ENCODE results near the gene ZC3HAV1L.
A peak's percentile ranks its signal among the peaks of the same experiment; 100 is the strongest.

Gene ZC3HAV1L

GRCh38 chr7:139022286-139022685, 13.6 kb downstream of the ZC3HAV1L start:
- H3K79me1 ChIP-seq (replicated peaks; ENCODE audit: low read length, poor library complexity, severe bottlenecking), result peaks cover 2% of the 10 kb centered on the region
- H3K27me3 ChIP-seq (ENCODE audit: control insufficient read depth in 1 of 2, insufficient read depth in 1 of 2, low read length in 2 of 2), result no peaks in the 10 kb centered on the region
- WGBS, result 74% methylated on average over 4 of the region's 4 CpGs
- no peak for DNase-seq
- peaks cover 2 to 55% of the 10 kb centered on the region in 2 experiments for H3K36me3 ChIP-seq (ENCODE audit: control insufficient read depth in 1 of 2, insufficient read depth in 2 of 2, low read depth in 1 of 2, low read length in 2 of 2)
- no peak overlapping the region for H2AK5ac ChIP-seq (ENCODE audit: low read length, severe bottlenecking)
- H3K27ac ChIP-seq (ENCODE audit: low read length, poor library complexity, severe bottlenecking), result no peak overlapping the region
- H3K4me2 ChIP-seq (ENCODE audit: low read length, poor library complexity, severe bottlenecking), result no peak overlapping the region
- no peak overlapping the region for H3K4me3 ChIP-seq (ENCODE audit: insufficient read depth in 1 of 2, low read depth in 1 of 2, low read length in 2 of 2)
- H4K8ac ChIP-seq (ENCODE audit: low read length), result no peak overlapping the region
- no peak overlapping the region for H3K9ac ChIP-seq (ENCODE audit: low read length)
- no peak overlapping the region for H2BK5ac ChIP-seq (ENCODE audit: low read depth, low read length, poor library complexity, severe bottlenecking)
- no peak overlapping the region for H3K14ac ChIP-seq (ENCODE audit: low read length in 2 of 2)
- no peak overlapping the region for H2BK120ac ChIP-seq (ENCODE audit: low read depth, low read length)
- no peak overlapping the region for H2AFZ ChIP-seq (ENCODE audit: low read depth, low read length)
- H3K23ac ChIP-seq (ENCODE audit: low read length in 2 of 2), result no peak overlapping the region
- H3K4me1 ChIP-seq (ENCODE audit: control insufficient read depth, insufficient read depth, low read depth, low read length), result peaks cover 3% of the 10 kb centered on the region
- H3K4ac ChIP-seq (ENCODE audit: low read depth in 1 of 2, low read length in 2 of 2), result no peak overlapping the region
- no peak overlapping the region for H2BK12ac ChIP-seq (ENCODE audit: low read length in 2 of 2)
- no peak overlapping the region for H4K91ac ChIP-seq (ENCODE audit: low read length)
- H3K9me3 ChIP-seq (ENCODE audit: control insufficient read depth, low read length), result no peaks in the 10 kb centered on the region
- no peak overlapping the region for H2BK15ac ChIP-seq (ENCODE audit: low read depth, poor library complexity, severe bottlenecking)
- H3K18ac ChIP-seq (ENCODE audit: low read depth in 1 of 2, low read length in 2 of 2), result no peak overlapping the region

GRCh38 chr7:139018910-139019309, 16.9 kb downstream of the ZC3HAV1L start:
- Histone ChIP-seq H3K14ac (ENCODE audit: low read length in 2 of 2) (no peak overlapping the region), H3K4me1 (ENCODE audit: control insufficient read depth, insufficient read depth, low read depth, low read length) (peaks cover 3% of the 10 kb centered on the region), H3K4me2 (ENCODE audit: low read length, poor library complexity, severe bottlenecking) (no peak overlapping the region), H3K4ac (ENCODE audit: low read depth in 1 of 2, low read length in 2 of 2) (no peak overlapping the region), H3K27ac (ENCODE audit: low read length, poor library complexity, severe bottlenecking) (no peak overlapping the region), H3K36me3 (ENCODE audit: control insufficient read depth in 1 of 2, insufficient read depth in 2 of 2, low read depth in 1 of 2, low read length in 2 of 2) (peaks cover 0 to 24% of the 10 kb centered on the region in 2 experiments), H2BK15ac (ENCODE audit: low read depth, poor library complexity, severe bottlenecking) (no peak overlapping the region), H2BK5ac (ENCODE audit: low read depth, low read length, poor library complexity, severe bottlenecking) (no peak overlapping the region), H4K8ac (ENCODE audit: low read length) (no peak overlapping the region), H2AK5ac (ENCODE audit: low read length, severe bottlenecking) (no peak overlapping the region), H3K4me3 (ENCODE audit: insufficient read depth in 1 of 2, low read depth in 1 of 2, low read length in 2 of 2) (no peak overlapping the region), H2AFZ (ENCODE audit: low read depth, low read length) (no peak overlapping the region), H3K9me3 (ENCODE audit: control insufficient read depth, low read length) (no peaks in the 10 kb centered on the region), H2BK120ac (ENCODE audit: low read depth, low read length) (no peak overlapping the region), H4K91ac (ENCODE audit: low read length) (no peak overlapping the region), H3K9ac (ENCODE audit: low read length) (no peak overlapping the region), H2BK12ac (ENCODE audit: low read length in 2 of 2) (no peak overlapping the region), H3K18ac (ENCODE audit: low read depth in 1 of 2, low read length in 2 of 2) (no peak overlapping the region), H3K79me1 (replicated peaks; ENCODE audit: low read length, poor library complexity, severe bottlenecking) (no peaks in the 10 kb centered on the region), H3K23ac (ENCODE audit: low read length in 2 of 2) (no peak overlapping the region), H3K27me3 (ENCODE audit: control insufficient read depth in 1 of 2, insufficient read depth in 1 of 2, low read length in 2 of 2) (no peaks in the 10 kb centered on the region)
- no peak for DNase-seq
- 100% methylated on average over 1 of the region's 3 CpGs for whole genome bisulfite sequencing

GRCh38 chr7:139016931-139017511, 18.8 kb downstream of the ZC3HAV1L start:
- Histone ChIP-seq H3K4me1 (ENCODE audit: control insufficient read depth, insufficient read depth, low read depth, low read length) (no peaks in the 10 kb centered on the region), H2AK5ac (ENCODE audit: low read length, severe bottlenecking) (no peak overlapping the region), H4K91ac (ENCODE audit: low read length) (no peak overlapping the region), H2BK5ac (ENCODE audit: low read depth, low read length, poor library complexity, severe bottlenecking) (no peak overlapping the region), H2BK12ac (ENCODE audit: low read length in 2 of 2) (no peak overlapping the region), H3K23ac (ENCODE audit: low read length in 2 of 2) (no peak overlapping the region), H3K36me3 (ENCODE audit: control insufficient read depth in 1 of 2, insufficient read depth in 2 of 2, low read depth in 1 of 2, low read length in 2 of 2) (peaks cover 0 to 7% of the 10 kb centered on the region in 2 experiments), H2AFZ (ENCODE audit: low read depth, low read length) (no peak overlapping the region), H3K27me3 (ENCODE audit: control insufficient read depth in 1 of 2, insufficient read depth in 1 of 2, low read length in 2 of 2) (no peaks in the 10 kb centered on the region), H2BK120ac (ENCODE audit: low read depth, low read length) (no peak overlapping the region), H3K4ac (ENCODE audit: low read depth in 1 of 2, low read length in 2 of 2) (no peak overlapping the region), H3K79me1 (replicated peaks; ENCODE audit: low read length, poor library complexity, severe bottlenecking) (no peaks in the 10 kb centered on the region), H3K9me3 (ENCODE audit: control insufficient read depth, low read length) (no peaks in the 10 kb centered on the region), H3K9ac (ENCODE audit: low read length) (peak overlapping the region; percentile 44), H3K27ac (ENCODE audit: low read length, poor library complexity, severe bottlenecking) (no peak overlapping the region), H3K14ac (ENCODE audit: low read length in 2 of 2) (no peak overlapping the region), H3K4me3 (ENCODE audit: insufficient read depth in 1 of 2, low read depth in 1 of 2, low read length in 2 of 2) (peak overlapping the region in 1 of 2 experiments; percentile 14), H3K4me2 (ENCODE audit: low read length, poor library complexity, severe bottlenecking) (no peak overlapping the region), H3K18ac (ENCODE audit: low read depth in 1 of 2, low read length in 2 of 2) (no peak overlapping the region), H2BK15ac (ENCODE audit: low read depth, poor library complexity, severe bottlenecking) (no peak overlapping the region), H4K8ac (ENCODE audit: low read length) (no peak overlapping the region)
- 29% methylated on average over 6 of the region's 7 CpGs for WGBS
- DNase-seq, result peak; percentile 74

GRCh38 chr7:139011373-139011772, 24.5 kb downstream of the ZC3HAV1L start:
- H4K91ac ChIP-seq (ENCODE audit: low read length), result no peak overlapping the region
- no peaks in the 10 kb centered on the region for H3K79me1 ChIP-seq (replicated peaks; ENCODE audit: low read length, poor library complexity, severe bottlenecking)
- H3K9me3 ChIP-seq (ENCODE audit: control insufficient read depth, low read length), result no peaks in the 10 kb centered on the region
- H3K9ac ChIP-seq (ENCODE audit: low read length), result no peak overlapping the region
- no peak overlapping the region for H3K4ac ChIP-seq (ENCODE audit: low read depth in 1 of 2, low read length in 2 of 2)
- 97% methylated on average over 3 of the region's 3 CpGs for WGBS
- H3K18ac ChIP-seq (ENCODE audit: low read depth in 1 of 2, low read length in 2 of 2), result no peak overlapping the region
- no peak overlapping the region for H3K4me2 ChIP-seq (ENCODE audit: low read length, poor library complexity, severe bottlenecking)
- H2AK5ac ChIP-seq (ENCODE audit: low read length, severe bottlenecking), result no peak overlapping the region
- DNase-seq, result no peak
- no peak overlapping the region for H3K14ac ChIP-seq (ENCODE audit: low read length in 2 of 2)
- no peak overlapping the region for H2AFZ ChIP-seq (ENCODE audit: low read depth, low read length)
- H2BK12ac ChIP-seq (ENCODE audit: low read length in 2 of 2), result no peak overlapping the region
- H2BK120ac ChIP-seq (ENCODE audit: low read depth, low read length), result no peak overlapping the region
- no peaks in the 10 kb centered on the region for H3K27me3 ChIP-seq (ENCODE audit: control insufficient read depth in 1 of 2, insufficient read depth in 1 of 2, low read length in 2 of 2)
- no peak overlapping the region for H3K4me3 ChIP-seq (ENCODE audit: insufficient read depth in 1 of 2, low read depth in 1 of 2, low read length in 2 of 2)
- H2BK15ac ChIP-seq (ENCODE audit: low read depth, poor library complexity, severe bottlenecking), result no peak overlapping the region
- H3K23ac ChIP-seq (ENCODE audit: low read length in 2 of 2), result no peak overlapping the region
- no peak overlapping the region for H3K27ac ChIP-seq (ENCODE audit: low read length, poor library complexity, severe bottlenecking)
- no peak overlapping the region for H4K8ac ChIP-seq (ENCODE audit: low read length)
- no peaks in the 10 kb centered on the region for H3K4me1 ChIP-seq (ENCODE audit: control insufficient read depth, insufficient read depth, low read depth, low read length)
- no peaks in the 10 kb centered on the region for H3K36me3 ChIP-seq (ENCODE audit: control insufficient read depth in 1 of 2, insufficient read depth in 2 of 2, low read depth in 1 of 2, low read length in 2 of 2)
- no peak overlapping the region for H2BK5ac ChIP-seq (ENCODE audit: low read depth, low read length, poor library complexity, severe bottlenecking)

Data from mesenchymal stem cell (in vitro differentiated cells and primary cell).